Femur (tissue), 1 donor: ENCODE measurements around the gene GABRP.

Source experiments
- DNase-seq: peaks from one replicate; pipeline ENCODE4 v3.0.0-alpha.2; 2017

Gene GABRP

GRCh38 chr5:170861917-170862766 lies 78.6 kb downstream of the GABRP start, which contains the start of gene RANBP17:
Gene RANBP17, plus strand, starts transcription at chr5:170862018.
- peak; percentile 72 for DNase-seq

- no peak for DNase-seq
Observed at GRCh38 chr5:170863646-170864045, 80.1 kb downstream of the GABRP start.
